PC-9 (cell line): ENCODE results near the gene STEAP1B.

Source experiments
- EZH2 ChIP-seq: fragments of 200-600 bp; sonication (generic); IDR thresholded peaks from 2 replicates; pipeline ENCODE4 v1.8.0; 2017; ENCODE audit warnings: antibody characterized with exemption, low read depth
- TF ChIP-seq, protein P1 (sequence below): fragments of 200-600 bp; sonication (generic); conservative IDR thresholded peaks from 2 replicates; pipeline ENCODE4 v1.6.1; 2017; ENCODE audit warnings: mixed run types, antibody characterized with exemption, mild to moderate bottlenecking, moderate library complexity

DNA sequence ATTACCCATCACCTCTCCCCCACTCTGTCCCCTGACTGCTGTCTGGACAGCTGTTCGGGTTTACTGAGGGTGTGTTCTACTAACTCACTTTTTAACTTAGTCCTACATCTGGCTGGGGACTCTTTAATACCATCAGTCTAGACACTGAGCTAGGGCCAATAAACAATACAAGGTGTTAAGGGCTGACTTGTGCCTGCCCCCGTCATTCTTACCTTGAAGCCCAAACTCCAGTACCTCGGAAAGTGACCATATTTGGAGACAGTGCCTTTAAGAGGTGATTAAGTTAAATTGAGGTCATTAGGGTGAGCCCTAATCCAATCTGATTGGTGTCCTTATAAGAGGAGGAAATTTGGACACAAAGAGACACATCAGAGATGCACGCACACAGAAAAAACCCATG, 35.7 kb downstream of the STEAP1B start:
- TF ChIP-seq, protein P1, sequence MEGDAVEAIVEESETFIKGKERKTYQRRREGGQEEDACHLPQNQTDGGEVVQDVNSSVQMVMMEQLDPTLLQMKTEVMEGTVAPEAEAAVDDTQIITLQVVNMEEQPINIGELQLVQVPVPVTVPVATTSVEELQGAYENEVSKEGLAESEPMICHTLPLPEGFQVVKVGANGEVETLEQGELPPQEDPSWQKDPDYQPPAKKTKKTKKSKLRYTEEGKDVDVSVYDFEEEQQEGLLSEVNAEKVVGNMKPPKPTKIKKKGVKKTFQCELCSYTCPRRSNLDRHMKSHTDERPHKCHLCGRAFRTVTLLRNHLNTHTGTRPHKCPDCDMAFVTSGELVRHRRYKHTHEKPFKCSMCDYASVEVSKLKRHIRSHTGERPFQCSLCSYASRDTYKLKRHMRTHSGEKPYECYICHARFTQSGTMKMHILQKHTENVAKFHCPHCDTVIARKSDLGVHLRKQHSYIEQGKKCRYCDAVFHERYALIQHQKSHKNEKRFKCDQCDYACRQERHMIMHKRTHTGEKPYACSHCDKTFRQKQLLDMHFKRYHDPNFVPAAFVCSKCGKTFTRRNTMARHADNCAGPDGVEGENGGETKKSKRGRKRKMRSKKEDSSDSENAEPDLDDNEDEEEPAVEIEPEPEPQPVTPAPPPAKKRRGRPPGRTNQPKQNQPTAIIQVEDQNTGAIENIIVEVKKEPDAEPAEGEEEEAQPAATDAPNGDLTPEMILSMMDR = no peak
- no peak for TF ChIP-seq EZH2
